Measurements from ENCODE around the gene HBM.
"Not testable (repeated sequence)": the region's sequence is repeated elsewhere in the genome, so short reads cannot be mapped to it uniquely, and the experiment has no call there.

Gene HBM

GRCh38 chr16:209359-209758 is 43.6 kb downstream of the HBM start:
- not testable (repeated sequence) for H3K9me3 Mint-ChIP-seq; H3K27me3 Mint-ChIP-seq; DNase-seq; H3K4me3 Mint-ChIP-seq; H3K27ac Mint-ChIP-seq; H3K4me1 Mint-ChIP-seq (ENCODE audit: low read depth)
- H3K36me3 Mint-ChIP-seq (ENCODE audit: low read depth): peaks cover 84% of the 10 kb centered on the region

GRCh38 chr16:211631-212180 is 45.9 kb downstream of the HBM start:
- H3K36me3 Mint-ChIP-seq (ENCODE audit: low read depth): peaks cover 82% of the 10 kb centered on the region
- not testable (repeated sequence) for H3K9me3 Mint-ChIP-seq; H3K4me1 Mint-ChIP-seq (ENCODE audit: low read depth); H3K4me3 Mint-ChIP-seq; DNase-seq; H3K27ac Mint-ChIP-seq; H3K27me3 Mint-ChIP-seq

- no peaks in the 10 kb centered on the region for H3K9me3 Mint-ChIP-seq
- peak overlapping the region; percentile 39 for H3K27ac Mint-ChIP-seq
- DNase-seq: no peak
- peaks cover 83% of the 10 kb centered on the region for H3K36me3 Mint-ChIP-seq (ENCODE audit: low read depth)
- H3K27me3 Mint-ChIP-seq: no peaks in the 10 kb centered on the region
- peaks cover 4% of the 10 kb centered on the region for H3K4me1 Mint-ChIP-seq (ENCODE audit: low read depth)
- no peak overlapping the region for H3K4me3 Mint-ChIP-seq
Measured at GRCh38 chr16:212999-213398, 47.2 kb downstream of the HBM start.
